Measurements from ENCODE around the gene PTPN1. TPM values are rescaled to one million over a fixed set of nuclear protein-coding genes. Genes with fewer than 3 reads are reported as not detected.
"Not testable (repeated sequence)": the region's sequence is repeated elsewhere in the genome, so short reads cannot be mapped to it uniquely, and the experiment has no call there.

PTPN1 gene
- polyA plus RNA-seq, 1 of the 3 experiments (the other 2 are of a cell fraction), result 23.6 TPM

DNA sequence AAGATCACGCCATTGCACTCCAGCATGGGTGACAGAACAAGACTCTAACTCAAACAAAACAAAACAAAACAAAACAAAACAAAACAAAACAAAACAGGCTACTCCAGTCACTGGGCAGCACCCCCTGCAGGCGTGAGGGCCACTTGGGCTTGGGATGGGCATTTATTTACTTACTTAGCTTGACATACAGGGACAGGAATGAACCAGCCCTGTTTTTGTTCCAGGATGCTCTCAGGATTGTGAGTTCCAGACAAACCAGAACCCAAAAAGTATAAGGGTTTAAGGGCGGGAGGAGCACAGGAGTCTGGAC, 4.0 kb upstream of the PTPN1 start (continued):
- TF ChIP-seq, protein P1, sequence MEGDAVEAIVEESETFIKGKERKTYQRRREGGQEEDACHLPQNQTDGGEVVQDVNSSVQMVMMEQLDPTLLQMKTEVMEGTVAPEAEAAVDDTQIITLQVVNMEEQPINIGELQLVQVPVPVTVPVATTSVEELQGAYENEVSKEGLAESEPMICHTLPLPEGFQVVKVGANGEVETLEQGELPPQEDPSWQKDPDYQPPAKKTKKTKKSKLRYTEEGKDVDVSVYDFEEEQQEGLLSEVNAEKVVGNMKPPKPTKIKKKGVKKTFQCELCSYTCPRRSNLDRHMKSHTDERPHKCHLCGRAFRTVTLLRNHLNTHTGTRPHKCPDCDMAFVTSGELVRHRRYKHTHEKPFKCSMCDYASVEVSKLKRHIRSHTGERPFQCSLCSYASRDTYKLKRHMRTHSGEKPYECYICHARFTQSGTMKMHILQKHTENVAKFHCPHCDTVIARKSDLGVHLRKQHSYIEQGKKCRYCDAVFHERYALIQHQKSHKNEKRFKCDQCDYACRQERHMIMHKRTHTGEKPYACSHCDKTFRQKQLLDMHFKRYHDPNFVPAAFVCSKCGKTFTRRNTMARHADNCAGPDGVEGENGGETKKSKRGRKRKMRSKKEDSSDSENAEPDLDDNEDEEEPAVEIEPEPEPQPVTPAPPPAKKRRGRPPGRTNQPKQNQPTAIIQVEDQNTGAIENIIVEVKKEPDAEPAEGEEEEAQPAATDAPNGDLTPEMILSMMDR (IDR thresholded peaks at IDR 0.05), result no peak; the same call in 1 of the 2 replicates
- TF ChIP-seq NFIC (IDR thresholded peaks at IDR 0.05; ENCODE audit: borderline replicate concordance) (no peak), EP300 (IDR thresholded peaks at IDR 0.05; ENCODE audit: borderline replicate concordance in 1 of 2, low read depth in 1 of 2, low read length in 1 of 2) (no peak), POLR2AphosphoS5 (IDR thresholded peaks at IDR 0.05; ENCODE audit: low read depth, low read length) (no peak), RXRA (IDR thresholded peaks at IDR 0.05; ENCODE audit: borderline replicate concordance, low read depth) (no peak), FOSL2 (IDR thresholded peaks at IDR 0.05; ENCODE audit: borderline replicate concordance, low read depth) (no peak), ELF1 (IDR thresholded peaks at IDR 0.05) (no peak), RCOR1 (IDR thresholded peaks at IDR 0.05; ENCODE audit: low read length) (no peak), TAF1 (IDR thresholded peaks at IDR 0.05; ENCODE audit: borderline replicate concordance, low read depth, low read length) (no peak), GABPA (IDR thresholded peaks at IDR 0.05; ENCODE audit: low read depth) (no peak), YY1 (IDR thresholded peaks at IDR 0.05; ENCODE audit: low read depth) (no peak)
- TF ChIP-seq, protein P2, sequence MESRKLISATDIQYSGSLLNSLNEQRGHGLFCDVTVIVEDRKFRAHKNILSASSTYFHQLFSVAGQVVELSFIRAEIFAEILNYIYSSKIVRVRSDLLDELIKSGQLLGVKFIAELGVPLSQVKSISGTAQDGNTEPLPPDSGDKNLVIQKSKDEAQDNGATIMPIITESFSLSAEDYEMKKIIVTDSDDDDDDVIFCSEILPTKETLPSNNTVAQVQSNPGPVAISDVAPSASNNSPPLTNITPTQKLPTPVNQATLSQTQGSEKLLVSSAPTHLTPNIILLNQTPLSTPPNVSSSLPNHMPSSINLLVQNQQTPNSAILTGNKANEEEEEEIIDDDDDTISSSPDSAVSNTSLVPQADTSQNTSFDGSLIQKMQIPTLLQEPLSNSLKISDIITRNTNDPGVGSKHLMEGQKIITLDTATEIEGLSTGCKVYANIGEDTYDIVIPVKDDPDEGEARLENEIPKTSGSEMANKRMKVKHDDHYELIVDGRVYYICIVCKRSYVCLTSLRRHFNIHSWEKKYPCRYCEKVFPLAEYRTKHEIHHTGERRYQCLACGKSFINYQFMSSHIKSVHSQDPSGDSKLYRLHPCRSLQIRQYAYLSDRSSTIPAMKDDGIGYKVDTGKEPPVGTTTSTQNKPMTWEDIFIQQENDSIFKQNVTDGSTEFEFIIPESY (IDR thresholded peaks at IDR 0.05; ENCODE audit: borderline replicate concordance, low read depth), result no peak
- TF ChIP-seq, protein P3, sequence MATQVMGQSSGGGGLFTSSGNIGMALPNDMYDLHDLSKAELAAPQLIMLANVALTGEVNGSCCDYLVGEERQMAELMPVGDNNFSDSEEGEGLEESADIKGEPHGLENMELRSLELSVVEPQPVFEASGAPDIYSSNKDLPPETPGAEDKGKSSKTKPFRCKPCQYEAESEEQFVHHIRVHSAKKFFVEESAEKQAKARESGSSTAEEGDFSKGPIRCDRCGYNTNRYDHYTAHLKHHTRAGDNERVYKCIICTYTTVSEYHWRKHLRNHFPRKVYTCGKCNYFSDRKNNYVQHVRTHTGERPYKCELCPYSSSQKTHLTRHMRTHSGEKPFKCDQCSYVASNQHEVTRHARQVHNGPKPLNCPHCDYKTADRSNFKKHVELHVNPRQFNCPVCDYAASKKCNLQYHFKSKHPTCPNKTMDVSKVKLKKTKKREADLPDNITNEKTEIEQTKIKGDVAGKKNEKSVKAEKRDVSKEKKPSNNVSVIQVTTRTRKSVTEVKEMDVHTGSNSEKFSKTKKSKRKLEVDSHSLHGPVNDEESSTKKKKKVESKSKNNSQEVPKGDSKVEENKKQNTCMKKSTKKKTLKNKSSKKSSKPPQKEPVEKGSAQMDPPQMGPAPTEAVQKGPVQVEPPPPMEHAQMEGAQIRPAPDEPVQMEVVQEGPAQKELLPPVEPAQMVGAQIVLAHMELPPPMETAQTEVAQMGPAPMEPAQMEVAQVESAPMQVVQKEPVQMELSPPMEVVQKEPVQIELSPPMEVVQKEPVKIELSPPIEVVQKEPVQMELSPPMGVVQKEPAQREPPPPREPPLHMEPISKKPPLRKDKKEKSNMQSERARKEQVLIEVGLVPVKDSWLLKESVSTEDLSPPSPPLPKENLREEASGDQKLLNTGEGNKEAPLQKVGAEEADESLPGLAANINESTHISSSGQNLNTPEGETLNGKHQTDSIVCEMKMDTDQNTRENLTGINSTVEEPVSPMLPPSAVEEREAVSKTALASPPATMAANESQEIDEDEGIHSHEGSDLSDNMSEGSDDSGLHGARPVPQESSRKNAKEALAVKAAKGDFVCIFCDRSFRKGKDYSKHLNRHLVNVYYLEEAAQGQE (IDR thresholded peaks at IDR 0.05; ENCODE audit: low read depth, low read length), result no peak

DNA sequence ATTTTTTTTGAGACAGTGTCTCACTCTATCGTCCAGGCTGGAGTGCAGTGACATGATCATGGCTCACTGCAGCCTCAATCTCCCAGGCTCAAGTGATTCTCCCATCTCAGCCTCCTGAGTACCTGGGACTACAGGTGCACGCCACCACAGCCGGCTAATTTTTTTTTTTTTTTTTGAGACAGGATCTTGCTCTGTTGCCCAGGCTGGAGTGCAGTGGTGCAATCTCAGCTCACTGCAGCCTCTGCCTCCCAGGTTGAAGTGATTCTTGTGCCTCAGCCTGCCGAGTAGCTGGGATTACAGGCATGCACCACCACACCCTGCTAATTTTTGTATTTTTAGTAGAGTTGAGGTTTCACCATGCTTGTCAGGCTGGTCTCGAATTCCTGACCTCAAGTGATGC, 2.4 kb upstream of the PTPN1 start:
- POLR2A ChIA-PET; H3K4me3 ChIP-seq (ENCODE audit: low read depth in 2 of 2, low read length in 1 of 2): not testable (repeated sequence)

More for the DNA sequence above, 2.4 kb upstream of the PTPN1 start:
- peaks cover 20% of the 10 kb centered on the region for H4K20me1 ChIP-seq (ENCODE audit: insufficient read depth)
- CTCF ChIA-PET, result interaction anchor here (1.4 kb wide), 1 partner anchor 19 kb away, joined by 4 read pairs; no protein-coding TSS in a partner anchor
- H2AFZ ChIP-seq (ENCODE audit: low read depth); H3K27me3 ChIP-seq (ENCODE audit: insufficient read depth); DNase-seq; H3K9me2 ChIP-seq; H3K4me2 ChIP-seq; H3F3A ChIP-seq (replicated peaks; ENCODE audit: insufficient read depth); H3K9me3 ChIP-seq; H3K36me3 ChIP-seq (replicated peaks in 1 of 2; ENCODE audit: control insufficient read depth in 1 of 2, insufficient read depth in 2 of 2, low read length in 1 of 2); H3K9ac ChIP-seq; H3K27ac ChIP-seq (ENCODE audit: low read depth in 2 of 2, low read length in 1 of 2): not testable (repeated sequence)
- 87% methylated on average over 5 of the region's 5 CpGs for WGBS (ENCODE audit: low lambda C conversion rate)
- peaks cover 26% of the 10 kb centered on the region for H3K79me2 ChIP-seq (ENCODE audit: insufficient read depth)
- peaks cover 12 to 16% of the 10 kb centered on the region in 2 experiments; a peak in 3 of 4 replicates for H3K4me1 ChIP-seq (ENCODE audit: control insufficient read depth in 1 of 2, insufficient read depth in 2 of 2, low read depth in 1 of 2, low read length in 1 of 2)
